NB4 (cell line): ENCODE results near the gene MESP2.
A peak's percentile ranks its signal among the peaks of the same experiment; 100 is the strongest.

ENCODE experiments used
- DNase-seq: peaks from one replicate; pipeline ENCODE4 v3.0.0; 2010; ENCODE audit warnings: low read depth
- H3K4me3 ChIP-seq: one replicate; pipeline ENCODE4 v1.5.1; 2011; ENCODE audit warnings: mild to moderate bottlenecking, low read depth, low read length, moderate library complexity
- CTCF ChIP-seq: IDR thresholded peaks from one replicate; pipeline ENCODE4 v1.5.1; 2012; ENCODE audit warnings: low read depth, low read length
- MAX ChIP-seq: IDR thresholded peaks from 2 replicates; pipeline ENCODE4 v1.6.1; 2011; ENCODE audit warnings: low read depth, low read length
- MYC ChIP-seq: IDR thresholded peaks from 2 replicates; pipeline ENCODE4 v1.6.1; 2011; ENCODE audit warnings: low read depth, low read length
- POLR2A ChIP-seq: IDR thresholded peaks from 2 replicates; pipeline ENCODE4 v1.6.1; 2011; ENCODE audit warnings: mild to moderate bottlenecking; ENCODE audit not compliant: insufficient read length; ENCODE audit errors: extremely low read depth

Gene MESP2

GRCh38 chr15:89770041-89770440 is 6.1 kb upstream of the MESP2 start:
- no peak for TF ChIP-seq POLR2A
- TF ChIP-seq CTCF: no peak
- TF ChIP-seq MYC: no peak
- no peak for TF ChIP-seq MAX
- no peak overlapping the region for H3K4me3 ChIP-seq
- DNase-seq: no peak

GRCh38 chr15:89772932-89773583 is 3.1 kb upstream of the MESP2 start:
- DNase-seq: no peak
- no peak overlapping the region for H3K4me3 ChIP-seq

GRCh38 chr15:89774492-89774891 is 1.6 kb upstream of the MESP2 start:
- no peak for TF ChIP-seq MYC
- TF ChIP-seq MAX: no peak
- TF ChIP-seq CTCF: no peak
- TF ChIP-seq POLR2A: no peak
- no peak for DNase-seq
- H3K4me3 ChIP-seq: no peak overlapping the region

More at GRCh38 chr15:89772932-89773583, 3.1 kb upstream of the MESP2 start:
- peak; percentile 22 for TF ChIP-seq CTCF
- TF ChIP-seq MAX: no peak
- no peak for TF ChIP-seq MYC
- TF ChIP-seq POLR2A: no peak

- TF ChIP-seq MYC (no peak), POLR2A (no peak), CTCF (no peak), MAX (no peak)
- DNase-seq: no peak
- no peak overlapping the region for H3K4me3 ChIP-seq
Measured at GRCh38 chr15:89775815-89776214, 317 bp upstream of the MESP2 start.

- TF ChIP-seq CTCF: no peak
- TF ChIP-seq MAX: no peak
- no peak for TF ChIP-seq POLR2A
- TF ChIP-seq MYC: no peak
- peak; percentile 52 for DNase-seq
- no peak overlapping the region for H3K4me3 ChIP-seq
Measured at GRCh38 chr15:89777073-89777751, 1.1 kb downstream of the MESP2 start.
